RWPE2 (cell line): ENCODE data around the gene ITGA11.

Experiments used
- ATAC-seq: fragments of 200-7000 bp; cut with Tn5 transposase; 3 replicates; pipeline ENCODE4 v1.9.1; 2021; ENCODE audit warnings: low read depth
- DNase-seq: peaks from one replicate; pipeline ENCODE4 v3.0.0-alpha.2; 2020; ENCODE audit warnings: low spot score
- H3K27ac ChIP-seq: fragments of 450-650 bp; 2 replicates; pipeline ENCODE4 v1.5.1; 2017; ENCODE audit warnings: mild to moderate bottlenecking; ENCODE audit not compliant: poor library complexity, severe bottlenecking
- H3K27me3 ChIP-seq: fragments of 250-450 bp; sonication (Bioruptor Pico); 2 replicates; pipeline ENCODE4 v1.5.1; 2021; ENCODE audit warnings: mild to moderate bottlenecking, moderate library complexity; ENCODE audit not compliant: insufficient read depth, poor library complexity, severe bottlenecking
- H3K36me3 ChIP-seq: fragments of 250-450 bp; sonication (Bioruptor Pico); 2 replicates; pipeline ENCODE4 v1.5.1; 2020; ENCODE audit warnings: low read depth, mild to moderate bottlenecking, moderate library complexity
- H3K4me1 ChIP-seq: fragments of 250-450 bp; sonication (Bioruptor Pico); 2 replicates; pipeline ENCODE4 v1.5.1; 2021; ENCODE audit warnings: mild to moderate bottlenecking, moderate library complexity; ENCODE audit not compliant: insufficient read depth, poor library complexity, severe bottlenecking
- H3K4me3 ChIP-seq: fragments of 250-450 bp; sonication (Bioruptor Pico); 2 replicates; pipeline ENCODE4 v1.5.1; 2021; ENCODE audit warnings: mild to moderate bottlenecking, moderate library complexity; ENCODE audit not compliant: severe bottlenecking
- H3K9me3 ChIP-seq: fragments of 250-450 bp; sonication (Bioruptor Pico); 2 replicates; pipeline ENCODE4 v1.5.1; 2021; ENCODE audit warnings: mild to moderate bottlenecking, moderate library complexity; ENCODE audit not compliant: severe bottlenecking
- TF ChIP-seq, protein P1 (sequence below): fragments of 450-650 bp; IDR thresholded peaks from one replicate; pipeline ENCODE4 v1.5.1; 2017; ENCODE audit warnings: mild to moderate bottlenecking, moderate library complexity; ENCODE audit not compliant: poor library complexity, severe bottlenecking

ITGA11 gene

DNA sequence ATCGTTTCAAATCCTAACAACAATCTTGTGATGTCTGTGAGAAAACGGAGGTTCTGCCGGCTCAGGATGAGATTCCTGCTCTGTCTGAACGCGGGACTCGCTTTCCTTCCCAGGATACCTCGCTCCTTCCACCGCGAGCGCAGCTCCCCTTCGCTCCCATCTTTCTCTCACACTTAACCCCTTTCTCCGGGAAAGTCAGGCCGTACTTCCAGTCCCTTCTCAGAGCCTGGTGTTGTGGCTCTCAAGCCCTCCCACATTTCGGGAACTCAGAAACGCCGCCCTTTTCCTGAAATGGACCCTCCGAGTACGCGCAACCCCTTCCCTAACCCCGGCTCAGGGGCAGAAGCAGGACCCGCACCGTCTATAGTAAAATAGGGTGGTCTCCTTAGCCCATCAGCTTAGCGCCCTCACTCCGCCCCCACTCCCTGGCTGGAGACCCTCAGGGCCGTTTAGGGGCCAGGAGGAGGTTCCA lies 154.8 kb downstream of the ITGA11 start:
- Histone ChIP-seq H3K4me3 (peak overlapping the region; percentile 77), H3K36me3 (peaks cover 31% of the 10 kb centered on the region), H3K27ac (peak overlapping the region; percentile 98), H3K4me1 (peaks cover 45% of the 10 kb centered on the region), H3K27me3 (no peaks in the 10 kb centered on the region), H3K9me3 (no peaks in the 10 kb centered on the region)
- no peak for DNase-seq
- peak; percentile 0; the same call in 2 of the 3 replicates for ATAC-seq
- TF ChIP-seq, protein P1, sequence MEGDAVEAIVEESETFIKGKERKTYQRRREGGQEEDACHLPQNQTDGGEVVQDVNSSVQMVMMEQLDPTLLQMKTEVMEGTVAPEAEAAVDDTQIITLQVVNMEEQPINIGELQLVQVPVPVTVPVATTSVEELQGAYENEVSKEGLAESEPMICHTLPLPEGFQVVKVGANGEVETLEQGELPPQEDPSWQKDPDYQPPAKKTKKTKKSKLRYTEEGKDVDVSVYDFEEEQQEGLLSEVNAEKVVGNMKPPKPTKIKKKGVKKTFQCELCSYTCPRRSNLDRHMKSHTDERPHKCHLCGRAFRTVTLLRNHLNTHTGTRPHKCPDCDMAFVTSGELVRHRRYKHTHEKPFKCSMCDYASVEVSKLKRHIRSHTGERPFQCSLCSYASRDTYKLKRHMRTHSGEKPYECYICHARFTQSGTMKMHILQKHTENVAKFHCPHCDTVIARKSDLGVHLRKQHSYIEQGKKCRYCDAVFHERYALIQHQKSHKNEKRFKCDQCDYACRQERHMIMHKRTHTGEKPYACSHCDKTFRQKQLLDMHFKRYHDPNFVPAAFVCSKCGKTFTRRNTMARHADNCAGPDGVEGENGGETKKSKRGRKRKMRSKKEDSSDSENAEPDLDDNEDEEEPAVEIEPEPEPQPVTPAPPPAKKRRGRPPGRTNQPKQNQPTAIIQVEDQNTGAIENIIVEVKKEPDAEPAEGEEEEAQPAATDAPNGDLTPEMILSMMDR: no peak

GRCh38 chr15:68276668-68277067 lies 155.3 kb downstream of the ITGA11 start:
- H3K27me3 ChIP-seq: no peaks in the 10 kb centered on the region
- H3K9me3 ChIP-seq: no peaks in the 10 kb centered on the region
- TF ChIP-seq, protein P1: no peak
- H3K4me1 ChIP-seq: peaks cover 43% of the 10 kb centered on the region
- H3K4me3 ChIP-seq: peak overlapping the region; percentile 77
- H3K36me3 ChIP-seq: peaks cover 31% of the 10 kb centered on the region
- peak overlapping the region; percentile 98 for H3K27ac ChIP-seq
- DNase-seq: no peak
- no peak for ATAC-seq

- Histone ChIP-seq H3K36me3 (peaks cover 19% of the 10 kb centered on the region), H3K4me1 (peaks cover 46% of the 10 kb centered on the region), H3K27ac (peak overlapping the region; percentile 98), H3K4me3 (no peak overlapping the region), H3K9me3 (no peaks in the 10 kb centered on the region), H3K27me3 (no peaks in the 10 kb centered on the region)
- ATAC-seq (peak; percentile 0; the same call in 1 of the 3 replicates), DNase-seq (no peak)
- TF ChIP-seq, protein P1: no peak
These were observed 156.7 kb downstream of the ITGA11 start for GRCh38 chr15:68275165-68275746.

DNA sequence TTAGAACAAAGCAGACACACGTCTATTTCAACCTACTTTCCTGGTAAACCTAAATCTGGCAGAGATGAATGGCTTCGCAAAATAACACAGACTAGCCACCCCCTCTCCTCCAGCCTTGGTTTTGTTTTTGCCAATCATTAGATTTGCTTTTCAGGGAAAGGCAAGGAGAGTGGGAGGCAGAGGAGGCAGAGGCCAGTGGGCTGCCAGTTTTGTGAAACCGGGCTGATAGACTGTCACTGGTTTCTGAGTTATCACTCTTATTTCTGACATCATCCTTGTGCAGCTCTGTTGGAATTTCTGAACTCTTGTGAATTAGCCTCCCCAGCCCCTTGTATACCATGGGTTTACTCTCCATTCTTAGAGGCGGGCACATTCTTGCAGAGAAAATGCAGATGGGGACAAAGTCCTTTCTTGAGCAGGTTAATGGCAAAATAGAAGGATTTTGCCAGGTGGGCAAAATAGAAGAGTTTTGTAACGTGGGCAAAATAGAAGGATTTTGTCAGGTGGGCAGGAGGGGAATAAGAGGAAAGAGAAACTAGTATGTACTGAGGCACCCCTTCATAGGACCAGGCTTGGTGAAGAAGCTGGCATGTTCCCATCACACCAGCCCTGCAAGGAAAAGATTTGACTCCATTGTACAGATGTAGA lies 157.6 kb downstream of the ITGA11 start:
- Histone ChIP-seq H3K9me3 (no peaks in the 10 kb centered on the region), H3K27me3 (no peaks in the 10 kb centered on the region), H3K27ac (peak overlapping the region; percentile 98), H3K36me3 (peaks cover 10% of the 10 kb centered on the region), H3K4me1 (peaks cover 46% of the 10 kb centered on the region), H3K4me3 (no peak overlapping the region)
- TF ChIP-seq, protein P1: no peak
- ATAC-seq: no peak
- no peak for DNase-seq
